ENCODE data around the gene TMEM86A. TPM values are rescaled to one million over a fixed set of nuclear protein-coding genes. Genes with fewer than 3 reads are reported as not detected.

TMEM86A gene
- total and polyA plus RNA-seq, 2 of the 13 experiments (the other 11 are each of a cell fraction or from before 2014, with no cell fraction given): 0.03 to 0.07 TPM

DNA sequence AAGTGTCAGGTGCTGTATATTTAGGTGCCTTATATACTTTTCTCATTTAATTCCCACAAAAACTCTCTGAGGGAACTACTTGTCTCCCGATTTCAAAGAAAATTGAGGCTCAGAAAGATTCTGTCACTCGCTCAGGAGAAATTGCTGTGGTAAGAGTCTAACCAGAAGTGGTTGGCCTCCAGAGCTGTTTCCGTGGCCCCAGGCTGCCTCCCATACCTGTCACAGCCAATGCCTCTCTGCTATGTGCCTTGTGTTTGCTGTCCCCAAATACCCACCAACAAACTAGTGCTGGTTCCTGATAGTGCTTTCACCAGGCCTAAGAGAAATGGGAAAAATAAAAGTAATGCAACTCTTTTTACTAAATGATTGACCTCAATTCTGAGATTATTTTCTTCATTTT is 21.0 kb upstream of the TMEM86A start:
- POLR2A ChIA-PET: no interaction called here
- Histone ChIP-seq H3K4me3 (replicated peaks in 1 of 3; ENCODE audit: insufficient read depth in 1 of 3, low read depth in 2 of 3, low read length in 3 of 3) (no peak overlapping the region), H3K27ac (ENCODE audit: extremely low read length, insufficient read depth, low read length) (no peak overlapping the region), H3K9me3 (ENCODE audit: low read length) (no peaks in the 10 kb centered on the region), H3K4me2 (ENCODE audit: low read depth, low read length) (no peak overlapping the region), H3K4me1 (ENCODE audit: insufficient read depth, low read length) (peaks cover 16% of the 10 kb centered on the region), H3K9ac (ENCODE audit: insufficient read depth, low read depth, low read length) (no peak overlapping the region), H4K20me1 (ENCODE audit: insufficient read depth, low read length) (no peaks in the 10 kb centered on the region), H3K36me3 (replicated peaks in 1 of 2; ENCODE audit: control insufficient read depth in 1 of 2, insufficient read depth in 2 of 2, low read length in 2 of 2) (no peaks in the 10 kb centered on the region), H2AFZ (ENCODE audit: low read length) (no peak overlapping the region), H3K27me3 (ENCODE audit: control insufficient read depth in 1 of 2, insufficient read depth in 2 of 2, low read length in 2 of 2) (no peaks in the 10 kb centered on the region; a peak in 1 of 5 replicates), H3K79me2 (ENCODE audit: insufficient read depth, low read length) (no peaks in the 10 kb centered on the region)
- CTCF ChIA-PET (ENCODE audit: low intra/inter-chr PET ratio, low total read pairs): no interaction called here
- DNase-seq (ENCODE audit: low spot score) (no peak), FAIRE-seq (no peak), ATAC-seq (no peak)
- BruUV-seq (replicated peaks): no TSS peak
- WGBS (ENCODE audit: low lambda C conversion rate): 48% methylated on average over 3 of the region's 3 CpGs
- intact Hi-C loops (cut with micrococcal nuclease; ENCODE audit: unreplicated experiment): no loop called here
- in situ Hi-C loops (cut with HindIII; ENCODE audit: extremely low pct_ligation_motif_present, low pct_unique_long_range_greater_than_20kb): no loop called here
- TF ChIP-seq, protein P1, sequence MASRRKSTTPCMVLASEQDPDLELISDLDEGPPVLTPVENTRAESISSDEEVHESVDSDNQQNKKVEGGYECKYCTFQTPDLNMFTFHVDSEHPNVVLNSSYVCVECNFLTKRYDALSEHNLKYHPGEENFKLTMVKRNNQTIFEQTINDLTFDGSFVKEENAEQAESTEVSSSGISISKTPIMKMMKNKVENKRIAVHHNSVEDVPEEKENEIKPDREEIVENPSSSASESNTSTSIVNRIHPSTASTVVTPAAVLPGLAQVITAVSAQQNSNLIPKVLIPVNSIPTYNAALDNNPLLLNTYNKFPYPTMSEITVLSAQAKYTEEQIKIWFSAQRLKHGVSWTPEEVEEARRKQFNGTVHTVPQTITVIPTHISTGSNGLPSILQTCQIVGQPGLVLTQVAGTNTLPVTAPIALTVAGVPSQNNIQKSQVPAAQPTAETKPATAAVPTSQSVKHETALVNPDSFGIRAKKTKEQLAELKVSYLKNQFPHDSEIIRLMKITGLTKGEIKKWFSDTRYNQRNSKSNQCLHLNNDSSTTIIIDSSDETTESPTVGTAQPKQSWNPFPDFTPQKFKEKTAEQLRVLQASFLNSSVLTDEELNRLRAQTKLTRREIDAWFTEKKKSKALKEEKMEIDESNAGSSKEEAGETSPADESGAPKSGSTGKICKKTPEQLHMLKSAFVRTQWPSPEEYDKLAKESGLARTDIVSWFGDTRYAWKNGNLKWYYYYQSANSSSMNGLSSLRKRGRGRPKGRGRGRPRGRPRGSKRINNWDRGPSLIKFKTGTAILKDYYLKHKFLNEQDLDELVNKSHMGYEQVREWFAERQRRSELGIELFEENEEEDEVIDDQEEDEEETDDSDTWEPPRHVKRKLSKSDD (CRISPR knock-in tag; IDR thresholded peaks at IDR 0.05; ENCODE audit: low read depth): no peak
- TF ChIP-seq, protein P2, sequence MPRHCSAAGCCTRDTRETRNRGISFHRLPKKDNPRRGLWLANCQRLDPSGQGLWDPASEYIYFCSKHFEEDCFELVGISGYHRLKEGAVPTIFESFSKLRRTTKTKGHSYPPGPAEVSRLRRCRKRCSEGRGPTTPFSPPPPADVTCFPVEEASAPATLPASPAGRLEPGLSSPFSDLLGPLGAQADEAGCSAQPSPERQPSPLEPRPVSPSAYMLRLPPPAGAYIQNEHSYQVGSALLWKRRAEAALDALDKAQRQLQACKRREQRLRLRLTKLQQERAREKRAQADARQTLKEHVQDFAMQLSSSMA (CRISPR knock-in tag; IDR thresholded peaks at IDR 0.05): no peak
- TF ChIP-seq PRDM15 (CRISPR knock-in tag; IDR thresholded peaks at IDR 0.05) (no peak), FOXM1 (CRISPR knock-in tag; IDR thresholded peaks at IDR 0.05) (no peak), ZNF660 (CRISPR knock-in tag; IDR thresholded peaks at IDR 0.05; ENCODE audit: borderline replicate concordance, low read depth) (no peak)
- TF ChIP-seq, protein P3, sequence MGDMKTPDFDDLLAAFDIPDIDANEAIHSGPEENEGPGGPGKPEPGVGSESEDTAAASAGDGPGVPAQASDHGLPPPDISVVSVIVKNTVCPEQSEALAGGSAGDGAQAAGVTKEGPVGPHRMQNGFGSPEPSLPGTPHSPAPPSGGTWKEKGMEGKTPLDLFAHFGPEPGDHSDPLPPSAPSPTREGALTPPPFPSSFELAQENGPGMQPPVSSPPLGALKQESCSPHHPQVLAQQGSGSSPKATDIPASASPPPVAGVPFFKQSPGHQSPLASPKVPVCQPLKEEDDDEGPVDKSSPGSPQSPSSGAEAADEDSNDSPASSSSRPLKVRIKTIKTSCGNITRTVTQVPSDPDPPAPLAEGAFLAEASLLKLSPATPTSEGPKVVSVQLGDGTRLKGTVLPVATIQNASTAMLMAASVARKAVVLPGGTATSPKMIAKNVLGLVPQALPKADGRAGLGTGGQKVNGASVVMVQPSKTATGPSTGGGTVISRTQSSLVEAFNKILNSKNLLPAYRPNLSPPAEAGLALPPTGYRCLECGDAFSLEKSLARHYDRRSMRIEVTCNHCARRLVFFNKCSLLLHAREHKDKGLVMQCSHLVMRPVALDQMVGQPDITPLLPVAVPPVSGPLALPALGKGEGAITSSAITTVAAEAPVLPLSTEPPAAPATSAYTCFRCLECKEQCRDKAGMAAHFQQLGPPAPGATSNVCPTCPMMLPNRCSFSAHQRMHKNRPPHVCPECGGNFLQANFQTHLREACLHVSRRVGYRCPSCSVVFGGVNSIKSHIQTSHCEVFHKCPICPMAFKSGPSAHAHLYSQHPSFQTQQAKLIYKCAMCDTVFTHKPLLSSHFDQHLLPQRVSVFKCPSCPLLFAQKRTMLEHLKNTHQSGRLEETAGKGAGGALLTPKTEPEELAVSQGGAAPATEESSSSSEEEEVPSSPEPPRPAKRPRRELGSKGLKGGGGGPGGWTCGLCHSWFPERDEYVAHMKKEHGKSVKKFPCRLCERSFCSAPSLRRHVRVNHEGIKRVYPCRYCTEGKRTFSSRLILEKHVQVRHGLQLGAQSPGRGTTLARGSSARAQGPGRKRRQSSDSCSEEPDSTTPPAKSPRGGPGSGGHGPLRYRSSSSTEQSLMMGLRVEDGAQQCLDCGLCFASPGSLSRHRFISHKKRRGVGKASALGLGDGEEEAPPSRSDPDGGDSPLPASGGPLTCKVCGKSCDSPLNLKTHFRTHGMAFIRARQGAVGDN (CRISPR knock-in tag; IDR thresholded peaks at IDR 0.05): no peak
- TF ChIP-seq, protein P4, sequence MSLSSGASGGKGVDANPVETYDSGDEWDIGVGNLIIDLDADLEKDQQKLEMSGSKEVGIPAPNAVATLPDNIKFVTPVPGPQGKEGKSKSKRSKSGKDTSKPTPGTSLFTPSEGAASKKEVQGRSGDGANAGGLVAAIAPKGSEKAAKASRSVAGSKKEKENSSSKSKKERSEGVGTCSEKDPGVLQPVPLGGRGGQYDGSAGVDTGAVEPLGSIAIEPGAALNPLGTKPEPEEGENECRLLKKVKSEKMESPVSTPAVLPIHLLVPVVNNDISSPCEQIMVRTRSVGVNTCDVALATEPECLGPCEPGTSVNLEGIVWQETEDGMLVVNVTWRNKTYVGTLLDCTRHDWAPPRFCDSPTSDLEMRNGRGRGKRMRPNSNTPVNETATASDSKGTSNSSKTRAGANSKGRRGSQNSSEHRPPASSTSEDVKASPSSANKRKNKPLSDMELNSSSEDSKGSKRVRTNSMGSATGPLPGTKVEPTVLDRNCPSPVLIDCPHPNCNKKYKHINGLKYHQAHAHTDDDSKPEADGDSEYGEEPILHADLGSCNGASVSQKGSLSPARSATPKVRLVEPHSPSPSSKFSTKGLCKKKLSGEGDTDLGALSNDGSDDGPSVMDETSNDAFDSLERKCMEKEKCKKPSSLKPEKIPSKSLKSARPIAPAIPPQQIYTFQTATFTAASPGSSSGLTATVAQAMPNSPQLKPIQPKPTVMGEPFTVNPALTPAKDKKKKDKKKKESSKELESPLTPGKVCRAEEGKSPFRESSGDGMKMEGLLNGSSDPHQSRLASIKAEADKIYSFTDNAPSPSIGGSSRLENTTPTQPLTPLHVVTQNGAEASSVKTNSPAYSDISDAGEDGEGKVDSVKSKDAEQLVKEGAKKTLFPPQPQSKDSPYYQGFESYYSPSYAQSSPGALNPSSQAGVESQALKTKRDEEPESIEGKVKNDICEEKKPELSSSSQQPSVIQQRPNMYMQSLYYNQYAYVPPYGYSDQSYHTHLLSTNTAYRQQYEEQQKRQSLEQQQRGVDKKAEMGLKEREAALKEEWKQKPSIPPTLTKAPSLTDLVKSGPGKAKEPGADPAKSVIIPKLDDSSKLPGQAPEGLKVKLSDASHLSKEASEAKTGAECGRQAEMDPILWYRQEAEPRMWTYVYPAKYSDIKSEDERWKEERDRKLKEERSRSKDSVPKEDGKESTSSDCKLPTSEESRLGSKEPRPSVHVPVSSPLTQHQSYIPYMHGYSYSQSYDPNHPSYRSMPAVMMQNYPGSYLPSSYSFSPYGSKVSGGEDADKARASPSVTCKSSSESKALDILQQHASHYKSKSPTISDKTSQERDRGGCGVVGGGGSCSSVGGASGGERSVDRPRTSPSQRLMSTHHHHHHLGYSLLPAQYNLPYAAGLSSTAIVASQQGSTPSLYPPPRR (CRISPR knock-in tag; IDR thresholded peaks at IDR 0.05; ENCODE audit: borderline replicate concordance): no peak
